ENCODE results near the gene POLD4. TPM values are rescaled to one million over a fixed set of nuclear protein-coding genes. Genes with fewer than 3 reads are reported as not detected.
A peak's percentile ranks its signal among the peaks of the same experiment; 100 is the strongest.

Gene POLD4
- total and polyA plus RNA-seq, 7 donors = 48.5 to 748 (median 78.9) TPM

DNA sequence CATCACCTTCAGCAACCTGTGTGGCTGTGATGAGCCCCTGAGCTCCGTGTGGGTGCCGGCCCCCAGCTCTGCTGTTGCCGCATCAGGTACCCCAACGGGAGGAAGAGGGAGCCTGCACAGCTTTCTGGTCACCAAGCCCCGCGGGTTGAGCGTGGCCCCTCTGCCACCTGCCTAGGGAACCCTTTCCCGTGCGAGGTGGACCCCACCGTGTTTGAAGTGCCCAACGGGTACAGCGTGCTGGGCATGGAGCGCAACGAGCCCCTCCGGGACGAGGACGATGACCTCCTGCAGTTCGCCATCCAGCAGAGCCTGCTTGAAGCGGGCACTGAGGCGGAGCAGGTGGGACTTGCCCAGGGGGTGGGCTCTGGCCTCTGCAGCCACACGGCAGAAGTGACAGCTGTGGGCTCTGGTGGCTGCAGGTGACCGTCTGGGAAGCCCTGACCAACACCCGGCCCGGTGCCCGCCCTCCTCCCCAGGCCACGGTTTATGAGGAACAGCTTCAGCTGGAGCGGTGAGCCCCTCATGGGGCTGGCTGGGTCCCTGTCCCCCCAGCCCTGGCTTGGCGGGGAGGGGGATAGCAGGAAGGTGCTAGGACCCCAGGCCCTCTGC, 51.9 kb downstream of the POLD4 start:
- Histone ChIP-seq H3K4me3 (no peak overlapping the region), H3K27me3 (no peaks in the 10 kb centered on the region), H3K4me1 (peaks cover 0 to 31% (median 24%) of the 10 kb centered on the region in 4 donors), H3K36me3 (peaks cover 16 to 51% (median 30%) of the 10 kb centered on the region in 4 donors), H3K9me3 (no peaks in the 10 kb centered on the region), H3K27ac (no peak overlapping the region)
- peak; percentile 67 for DNase-seq
- WGBS, 2 donors = 88 to 92% methylated on average over 28 of the region's 28 CpGs
- intact Hi-C loops (cut with DNase I) = no loop called here
- TF ChIP-seq, protein P1, sequence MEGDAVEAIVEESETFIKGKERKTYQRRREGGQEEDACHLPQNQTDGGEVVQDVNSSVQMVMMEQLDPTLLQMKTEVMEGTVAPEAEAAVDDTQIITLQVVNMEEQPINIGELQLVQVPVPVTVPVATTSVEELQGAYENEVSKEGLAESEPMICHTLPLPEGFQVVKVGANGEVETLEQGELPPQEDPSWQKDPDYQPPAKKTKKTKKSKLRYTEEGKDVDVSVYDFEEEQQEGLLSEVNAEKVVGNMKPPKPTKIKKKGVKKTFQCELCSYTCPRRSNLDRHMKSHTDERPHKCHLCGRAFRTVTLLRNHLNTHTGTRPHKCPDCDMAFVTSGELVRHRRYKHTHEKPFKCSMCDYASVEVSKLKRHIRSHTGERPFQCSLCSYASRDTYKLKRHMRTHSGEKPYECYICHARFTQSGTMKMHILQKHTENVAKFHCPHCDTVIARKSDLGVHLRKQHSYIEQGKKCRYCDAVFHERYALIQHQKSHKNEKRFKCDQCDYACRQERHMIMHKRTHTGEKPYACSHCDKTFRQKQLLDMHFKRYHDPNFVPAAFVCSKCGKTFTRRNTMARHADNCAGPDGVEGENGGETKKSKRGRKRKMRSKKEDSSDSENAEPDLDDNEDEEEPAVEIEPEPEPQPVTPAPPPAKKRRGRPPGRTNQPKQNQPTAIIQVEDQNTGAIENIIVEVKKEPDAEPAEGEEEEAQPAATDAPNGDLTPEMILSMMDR (IDR thresholded peaks at IDR 0.05) = no peak
- TF ChIP-seq POLR2AphosphoS5 (IDR thresholded peaks at IDR 0.05) = no peak
- no peak for TF ChIP-seq EP300 (IDR thresholded peaks at IDR 0.05)
- TF ChIP-seq POLR2A (IDR thresholded peaks at IDR 0.05) = no peak

Small RNA genes lying within 50 kb of the gene (small RNA-seq; reads per million reads assigned to genes)
- 0 reads per million in 3 donors for gene RN7SKP239
- gene RNU6-1238P = 0 reads per million in 3 donors

Other genes starting within 250 kb of the POLD4 start
- 10 to 100 TPM; 25.0 to 67.3 (median 35.7) TPM for gene KDM2A, start 234.3 kb downstream of the POLD4 start, total RNA-seq
- gene KDM2A, start 234.3 kb downstream of the POLD4 start, polyA plus RNA-seq = 10 to 100 TPM; 15.6 to 51.5 (median 20.8) TPM
- 10 to 100 TPM; 32.1 to 48.2 (median 38.9) TPM for gene GRK2, start 87.1 kb downstream of the POLD4 start, total RNA-seq
- gene GRK2, start 87.1 kb downstream of the POLD4 start, polyA plus RNA-seq = 100 to 1,000 TPM in 1 of 3 donors, 10 to 100 TPM in 2; 88.3 to 152 (median 92.0) TPM
- 10 to 100 TPM; 23.9 to 45.7 (median 24.2) TPM for gene ANKRD13D, start 64.2 kb downstream of the POLD4 start, total RNA-seq
- gene ANKRD13D, start 64.2 kb downstream of the POLD4 start, polyA plus RNA-seq = 10 to 100 TPM in 2 of 3 donors, 1 to 10 TPM in 1; 9.0 to 42.2 (median 16.8) TPM
- 10 to 100 TPM; 20.0 to 37.7 (median 26.6) TPM for gene SSH3, start 50.0 kb downstream of the POLD4 start, total RNA-seq
- gene SSH3, start 50.0 kb downstream of the POLD4 start, polyA plus RNA-seq = 10 to 100 TPM; 15.6 to 39.0 (median 21.3) TPM
- 10 to 100 TPM in 1 of 4 donors, 1 to 10 TPM in 3; 2.9 to 49.8 (median 6.6) TPM for gene CLCF1, start 20.1 kb upstream of the POLD4 start, total RNA-seq
- gene CLCF1, start 20.1 kb upstream of the POLD4 start, polyA plus RNA-seq = 1 to 10 TPM in 2 of 3 donors, under 1 TPM in 1; 0.92 to 6.5 (median 2.4) TPM
- gene RAD9A, start 38.4 kb upstream of the POLD4 start, total RNA-seq = 10 to 100 TPM; 11.4 to 18.1 (median 16.5) TPM
- gene RAD9A, start 38.4 kb upstream of the POLD4 start, polyA plus RNA-seq = 10 to 100 TPM in 1 of 3 donors, 1 to 10 TPM in 2; 6.5 to 33.9 (median 6.6) TPM
- 10 to 100 TPM; 59.5 to 87.0 (median 80.0) TPM for gene PPP1CA, start 48.3 kb upstream of the POLD4 start, total RNA-seq
- 100 to 1,000 TPM; 228 to 357 (median 235) TPM for gene PPP1CA, start 48.3 kb upstream of the POLD4 start, polyA plus RNA-seq
- gene TBC1D10C, start 50.5 kb upstream of the POLD4 start, total RNA-seq = 1 to 10 TPM in 2 of 4 donors, under 1 TPM in 1, not detected in 1; 0.71 to 2.5 (median 1.2) TPM
- gene TBC1D10C, start 50.5 kb upstream of the POLD4 start, polyA plus RNA-seq = 10 to 100 TPM in 1 of 3 donors, 1 to 10 TPM in 2; 1.6 to 48.2 (median 1.8) TPM
- gene CARNS1, start 62.1 kb upstream of the POLD4 start, total RNA-seq = under 1 TPM; 0.16 to 0.68 (median 0.46) TPM
- under 1 TPM in 1 of 3 donors, not detected in 2; 0.83 TPM for gene CARNS1, start 62.1 kb upstream of the POLD4 start, polyA plus RNA-seq
- 10 to 100 TPM; 27.1 to 70.2 (median 35.2) TPM for gene RPS6KB2, start 74.9 kb upstream of the POLD4 start, total RNA-seq
- gene RPS6KB2, start 74.9 kb upstream of the POLD4 start, polyA plus RNA-seq = 10 to 100 TPM; 55.9 to 67.9 (median 62.0) TPM
- gene PTPRCAP, start 84.1 kb upstream of the POLD4 start, total RNA-seq = 1 to 10 TPM in 3 of 4 donors, under 1 TPM in 1; 0.71 to 3.7 (median 2.1) TPM
- gene PTPRCAP, start 84.1 kb upstream of the POLD4 start, polyA plus RNA-seq = 100 to 1,000 TPM in 1 of 3 donors, 1 to 10 TPM in 2; 2.4 to 129 (median 2.8) TPM
- 10 to 100 TPM; 42.9 to 52.9 (median 46.1) TPM for gene CORO1B, start 89.9 kb upstream of the POLD4 start, total RNA-seq
- gene CORO1B, start 89.9 kb upstream of the POLD4 start, polyA plus RNA-seq = 100 to 1,000 TPM; 150 to 190 (median 166) TPM
- gene GPR152, start 99.2 kb upstream of the POLD4 start, total RNA-seq = not detected
- gene GPR152, start 99.2 kb upstream of the POLD4 start, polyA plus RNA-seq = not detected
- 1 to 10 TPM in 1 of 4 donors, under 1 TPM in 3; 0.41 to 1.5 (median 0.63) TPM for gene CABP4, start 101.8 kb upstream of the POLD4 start, total RNA-seq
- under 1 TPM in 2 of 3 donors, not detected in 1; 0.60 to 0.61 TPM for gene CABP4, start 101.8 kb upstream of the POLD4 start, polyA plus RNA-seq
- 100 to 1,000 TPM in 3 of 4 donors, 10 to 100 TPM in 1; 54.6 to 137 (median 121) TPM for gene TMEM134, start 115.7 kb upstream of the POLD4 start, total RNA-seq
- gene TMEM134, start 115.7 kb upstream of the POLD4 start, polyA plus RNA-seq = 10 to 100 TPM; 66.7 to 96.1 (median 69.1) TPM
- gene AIP, start 129.5 kb upstream of the POLD4 start, total RNA-seq = 100 to 1,000 TPM; 103 to 120 (median 109) TPM
- gene AIP, start 129.5 kb upstream of the POLD4 start, polyA plus RNA-seq = 10 to 100 TPM; 71.2 to 82.3 (median 76.6) TPM
- 10 to 100 TPM in 1 of 4 donors, 1 to 10 TPM in 3; 3.2 to 16.0 (median 5.6) TPM for gene PITPNM1, start 151.8 kb upstream of the POLD4 start, total RNA-seq
- gene PITPNM1, start 151.8 kb upstream of the POLD4 start, polyA plus RNA-seq = 10 to 100 TPM; 16.2 to 69.1 (median 36.1) TPM
- 10 to 100 TPM; 13.3 to 32.9 (median 23.7) TPM for gene CDK2AP2, start 154.6 kb upstream of the POLD4 start, total RNA-seq
- gene CDK2AP2, start 154.6 kb upstream of the POLD4 start, polyA plus RNA-seq = 100 to 1,000 TPM in 2 of 3 donors, 10 to 100 TPM in 1; 64.9 to 126 (median 101) TPM
- gene CABP2, start 169.9 kb upstream of the POLD4 start, total RNA-seq = not detected
- not detected for gene CABP2, start 169.9 kb upstream of the POLD4 start, polyA plus RNA-seq
- 100 to 1,000 TPM; 349 to 702 (median 499) TPM for gene GSTP1, start 230.3 kb upstream of the POLD4 start, total RNA-seq
- 100 to 1,000 TPM; 451 to 717 (median 599) TPM for gene GSTP1, start 230.3 kb upstream of the POLD4 start, polyA plus RNA-seq